SK-N-DZ (cell line): Measurements from ENCODE around the gene KLRF2.
A peak's percentile ranks its signal among the peaks of the same experiment; 100 is the strongest.

ENCODE experiments used
- DNase-seq: peaks from one replicate; pipeline ENCODE4 v3.0.0-alpha.2; 2015; ENCODE audit warnings: low spot score

KLRF2 gene

DNA sequence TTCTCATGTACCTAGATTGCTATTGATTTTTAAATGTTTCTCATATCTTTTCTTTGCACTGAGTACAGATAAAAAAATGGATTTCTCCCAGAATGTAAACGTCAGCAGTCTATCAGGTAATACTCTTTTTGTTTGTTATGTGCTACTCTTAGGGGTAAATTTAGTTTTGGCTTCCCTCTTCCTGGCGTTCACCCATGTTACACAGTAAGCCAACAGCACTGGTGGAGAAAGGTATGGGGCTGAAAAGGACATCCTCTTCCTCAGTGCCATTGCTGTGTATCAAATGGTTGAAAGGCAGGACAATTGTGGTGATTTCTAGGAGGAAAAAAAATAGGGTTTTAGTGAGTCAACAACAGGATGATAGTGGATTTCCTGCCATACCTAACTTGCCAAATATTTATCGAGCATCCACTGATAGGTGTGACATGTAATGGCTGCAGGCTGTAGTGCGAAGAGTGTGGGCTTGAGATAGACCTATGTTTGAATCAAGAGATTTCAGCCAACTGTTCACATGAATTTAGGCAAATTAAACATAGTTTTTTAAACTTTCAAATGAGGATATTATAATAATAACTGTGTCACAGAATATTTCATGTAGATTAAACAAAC lies 7.5 kb downstream of the KLRF2 start:
- no peak for DNase-seq

DNA sequence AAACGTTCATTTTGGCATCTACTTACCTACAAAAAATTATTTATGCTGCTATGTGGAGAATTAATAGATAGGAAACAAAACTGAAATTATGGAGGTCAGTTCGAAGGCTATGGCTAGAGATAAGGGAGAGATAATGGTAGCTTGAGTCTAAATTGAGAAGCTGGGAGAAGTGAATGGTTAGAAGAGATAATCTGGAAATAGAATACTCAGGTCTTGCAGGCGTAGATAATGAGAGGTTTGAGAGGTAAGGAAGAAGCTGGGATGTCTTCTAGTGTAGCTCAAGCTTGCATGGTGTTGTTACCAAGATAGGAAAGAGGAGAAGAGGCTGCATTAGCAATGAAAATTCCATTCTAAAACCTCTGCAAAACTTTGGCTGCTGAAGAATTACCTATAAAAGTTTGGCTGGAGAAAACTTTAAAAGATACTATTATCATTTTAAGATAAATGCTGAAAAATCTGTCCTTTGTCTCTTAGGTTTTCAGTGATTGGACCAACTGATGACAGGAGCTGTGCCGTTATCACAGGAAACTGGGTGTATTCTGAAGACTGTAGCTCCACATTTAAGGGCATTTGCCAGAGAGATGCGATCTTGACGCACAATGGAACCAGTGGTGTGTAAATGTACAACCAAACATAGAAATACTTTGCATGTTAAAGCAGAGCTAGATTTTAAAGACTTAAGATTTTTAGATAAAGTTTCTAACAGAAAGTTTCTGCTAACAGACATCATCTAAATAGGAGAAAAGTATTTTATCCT lies 14.1 kb downstream of the KLRF2 start:
- no peak for DNase-seq

DNA sequence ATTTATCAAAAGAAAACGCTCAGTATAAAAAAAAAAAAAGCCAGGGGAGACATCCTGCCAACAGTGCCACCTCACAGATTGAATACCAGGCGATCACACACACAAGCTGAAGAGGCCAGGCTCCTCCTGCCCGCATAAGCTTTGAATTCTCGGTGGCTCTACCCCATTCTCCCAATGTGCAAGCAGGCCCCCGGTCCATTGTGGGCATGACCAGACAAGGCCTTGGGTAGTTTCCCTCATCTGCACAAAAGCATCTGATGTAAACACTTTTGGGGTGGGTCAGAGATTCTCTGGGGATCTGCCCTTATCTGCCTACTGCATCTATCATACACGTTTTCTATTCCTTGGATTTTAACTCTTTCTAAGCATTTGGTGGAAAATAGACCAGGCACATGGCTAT lies 16.2 kb downstream of the KLRF2 start:
- DNase-seq: no peak

DNA sequence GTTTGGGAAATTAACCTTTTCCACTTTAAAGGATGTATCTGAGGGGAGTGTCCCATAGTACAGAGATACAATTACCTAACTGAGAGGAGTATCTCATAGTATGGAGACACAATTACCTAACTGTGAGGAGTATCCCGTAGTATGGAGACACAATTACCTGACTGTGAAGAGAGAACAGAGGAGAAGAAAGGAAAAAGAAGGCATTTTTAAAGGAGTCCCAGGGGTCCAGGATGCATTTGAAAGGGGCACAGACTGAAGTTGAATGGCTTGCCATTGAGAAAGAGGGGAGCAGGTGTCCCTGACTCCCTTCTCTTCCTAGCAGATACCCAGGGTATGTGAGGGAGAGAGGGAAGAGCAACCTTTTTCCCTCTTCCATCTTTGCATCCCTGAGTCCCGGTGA lies 17.9 kb downstream of the KLRF2 start:
- DNase-seq: no peak

DNA sequence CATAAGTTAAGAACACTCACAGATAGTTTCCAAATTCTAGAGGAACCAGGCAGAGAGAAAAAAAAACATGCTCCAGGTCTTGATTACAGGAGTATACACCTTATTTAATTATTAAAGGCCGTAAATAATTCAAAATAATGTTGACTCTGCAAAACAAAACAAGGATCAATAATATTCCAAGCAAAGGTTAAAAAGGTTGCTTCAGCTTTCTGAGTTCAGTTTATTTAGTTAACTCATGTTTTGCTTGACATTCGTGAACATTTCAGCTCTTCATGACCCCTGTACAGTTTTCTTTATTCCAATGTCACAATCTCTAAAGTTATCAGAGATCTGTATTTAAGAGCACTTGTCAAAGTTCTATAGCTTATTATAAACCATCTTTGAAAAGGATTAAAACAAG lies 19.6 kb downstream of the KLRF2 start:
- DNase-seq: no peak

DNA sequence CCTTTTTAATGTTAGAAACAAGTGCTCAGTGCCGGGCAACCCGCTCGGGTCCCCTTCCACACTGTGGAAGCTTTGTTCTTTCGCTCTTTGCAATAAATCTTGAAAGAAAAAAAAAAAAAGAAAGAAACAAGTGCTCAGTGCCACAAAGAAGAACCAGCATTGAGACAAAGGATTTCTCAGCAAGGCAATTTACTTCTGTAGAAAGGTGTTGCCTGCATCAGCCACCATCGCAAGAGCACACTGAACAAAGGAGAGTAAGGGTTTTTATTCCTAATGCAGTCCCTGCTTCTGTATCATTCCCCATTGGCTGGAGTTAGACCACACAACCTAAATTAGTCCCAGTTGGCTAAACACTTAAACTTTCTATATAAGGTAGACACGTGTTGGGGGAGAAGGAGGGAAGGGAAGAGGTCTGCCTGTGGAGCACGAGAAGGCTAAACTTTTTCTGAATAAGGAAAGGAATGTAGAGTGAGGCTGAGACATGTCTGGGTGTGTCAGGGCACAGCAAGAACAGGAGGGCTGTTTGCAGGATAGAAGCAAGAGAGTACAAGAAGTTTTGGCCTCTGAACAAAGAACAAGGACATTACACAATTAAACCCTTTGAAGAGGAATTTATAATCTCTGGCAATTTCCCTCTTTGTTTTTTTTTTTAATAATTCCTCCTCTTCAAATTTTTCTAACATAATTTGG lies 21.4 kb downstream of the KLRF2 start:
- no peak for DNase-seq

DNA sequence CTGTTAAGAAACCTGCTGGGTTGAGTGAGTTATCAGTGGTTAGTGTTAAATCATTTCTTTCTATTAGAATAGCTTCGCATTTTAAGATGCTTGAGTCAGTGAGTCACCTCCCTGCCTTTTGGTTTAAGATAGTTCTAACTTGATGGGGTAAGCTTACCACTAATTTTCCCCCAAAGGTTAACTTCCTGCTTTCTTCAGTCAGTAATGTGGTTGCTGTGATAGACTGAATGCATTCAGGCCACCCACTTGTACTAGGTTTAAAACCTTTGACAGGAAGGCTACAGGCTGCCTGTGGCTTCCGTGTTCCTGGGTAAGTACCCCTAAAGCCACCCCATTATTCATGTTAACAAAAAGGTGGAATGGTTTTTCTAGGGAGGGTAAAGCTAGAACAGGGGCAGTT lies 25.6 kb downstream of the KLRF2 start:
- no peak for DNase-seq

DNA sequence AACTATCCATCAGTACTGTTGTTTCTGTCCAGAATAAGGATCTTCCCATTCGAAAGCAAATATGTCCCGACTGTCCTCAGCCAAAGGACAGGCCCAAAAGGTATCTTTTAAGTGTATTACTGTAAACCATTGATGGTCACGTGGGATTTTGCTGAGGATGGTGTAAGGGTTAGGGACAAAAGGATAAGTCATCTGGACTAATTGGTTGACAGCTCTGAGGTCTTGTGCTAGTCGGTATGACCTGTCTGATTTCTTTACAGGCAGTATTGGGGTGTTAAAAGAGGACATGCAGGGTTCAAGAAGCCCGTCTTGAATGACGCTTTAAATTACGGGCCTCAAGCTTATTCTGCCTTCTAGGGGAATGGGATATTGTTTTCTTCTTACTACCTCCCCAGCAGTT lies 26.5 kb downstream of the KLRF2 start:
- DNase-seq: no peak

DNA sequence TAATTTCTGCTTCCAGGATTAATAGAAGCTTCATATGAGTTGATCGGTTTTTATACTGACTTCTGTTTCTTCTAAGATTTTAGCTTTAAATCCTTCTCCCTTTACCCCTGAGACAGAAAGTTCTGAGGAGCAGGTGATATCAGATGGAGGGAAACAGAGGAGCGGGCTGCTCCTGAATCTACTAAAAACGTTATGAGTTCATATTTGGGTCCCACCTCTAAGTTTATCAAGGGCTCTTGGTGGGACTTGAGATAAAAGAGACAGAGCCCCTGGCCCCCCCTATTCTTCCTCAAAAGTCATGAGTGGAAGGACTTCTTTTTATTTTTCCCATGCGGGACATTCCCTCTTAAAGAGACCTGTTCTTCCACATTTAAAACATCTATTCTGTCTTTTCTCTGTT lies 27.1 kb downstream of the KLRF2 start:
- DNase-seq: no peak

DNA sequence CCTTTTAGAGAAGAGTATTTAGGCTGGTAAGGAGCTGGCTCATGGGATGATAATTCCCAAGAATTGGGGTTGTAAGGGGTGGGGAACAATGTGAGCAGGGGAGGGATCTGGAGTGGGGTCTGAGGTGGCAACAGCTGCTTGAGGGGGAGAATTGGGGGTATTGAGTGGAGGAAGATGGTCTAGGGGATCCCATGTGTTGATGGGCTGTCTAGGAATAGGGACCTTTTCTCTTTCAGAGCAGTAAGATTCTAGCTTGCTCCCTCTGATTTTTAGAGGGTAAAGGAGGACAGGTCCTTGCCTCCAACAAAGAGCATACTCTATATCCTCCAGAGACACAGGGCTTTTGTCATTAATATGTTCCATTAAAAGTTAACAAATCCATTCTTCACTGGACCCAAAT lies 28.4 kb downstream of the KLRF2 start:
- no peak for DNase-seq

DNA sequence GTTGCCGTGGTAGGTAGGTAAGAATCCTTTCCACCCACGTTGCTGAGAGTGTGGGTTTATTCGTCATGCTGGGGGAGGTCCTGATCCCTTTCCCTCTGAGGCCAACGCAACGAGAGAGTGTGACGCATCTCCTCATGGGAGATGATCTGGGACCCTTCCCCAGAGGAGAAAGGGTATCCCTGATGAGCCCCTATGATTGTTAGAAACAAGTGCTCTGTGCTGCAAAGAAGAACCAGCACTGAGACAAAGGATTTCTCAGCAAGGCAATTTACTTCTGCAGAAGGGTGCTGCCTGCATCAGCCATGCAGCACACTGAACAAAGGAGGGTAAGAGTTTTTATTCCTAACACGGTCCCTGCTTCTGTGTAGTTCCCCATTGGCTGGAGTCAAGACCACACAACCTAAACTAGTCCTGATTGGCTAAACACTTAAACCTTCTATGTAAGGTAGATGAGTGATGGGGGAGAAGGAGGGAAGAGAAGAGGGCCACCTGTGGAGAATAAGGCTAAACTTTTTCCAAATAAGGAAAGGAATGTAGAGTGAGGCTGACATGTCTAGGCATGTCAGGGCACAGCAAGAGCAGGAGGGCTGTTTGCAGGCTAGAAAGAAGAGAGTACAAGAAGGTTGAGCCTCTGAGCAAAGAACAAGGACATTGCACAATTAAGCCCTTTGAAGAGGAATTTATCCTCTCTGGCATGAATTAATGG lies 29.6 kb downstream of the KLRF2 start:
- DNase-seq: no peak

DNA sequence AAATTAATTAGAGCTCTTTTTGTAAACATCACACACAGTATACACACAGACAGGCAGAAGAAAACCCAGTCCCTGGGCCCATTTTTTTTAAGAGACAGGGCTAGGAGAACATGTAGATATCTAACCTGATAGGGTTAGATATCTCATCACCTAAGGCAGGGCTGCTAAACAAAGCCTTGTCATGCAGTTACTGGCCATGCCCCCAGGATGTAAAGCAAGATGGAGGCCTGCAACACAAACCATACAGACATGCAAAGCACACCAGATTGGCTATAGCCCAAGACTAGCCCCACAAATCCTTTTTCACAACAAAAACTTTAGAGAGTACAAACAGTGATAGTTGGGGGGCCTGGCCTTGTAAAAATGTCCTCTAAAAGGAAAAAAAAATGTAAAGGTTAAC lies 30.4 kb downstream of the KLRF2 start:
- DNase-seq: no peak

DNA sequence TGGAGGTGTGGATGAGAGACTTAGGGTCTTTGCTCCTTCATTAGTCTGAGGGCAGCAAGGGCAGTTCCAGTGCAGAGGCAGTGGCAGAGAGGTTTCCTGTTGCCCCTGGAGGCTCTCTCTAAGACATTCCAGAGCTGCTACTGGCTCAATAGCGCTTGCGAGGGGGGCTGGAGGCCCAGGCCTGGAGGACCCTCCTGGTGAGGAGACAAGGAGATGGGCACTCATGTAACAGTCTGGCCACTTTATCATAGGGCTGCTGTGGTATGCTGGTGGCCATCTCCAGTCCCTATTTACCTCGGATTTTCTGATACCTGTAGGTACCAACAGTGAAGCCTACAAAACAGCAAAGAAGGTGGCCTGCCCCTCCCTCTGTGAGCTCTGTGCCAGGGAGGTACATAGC lies 38.2 kb downstream of the KLRF2 start:
- no peak for DNase-seq

DNA sequence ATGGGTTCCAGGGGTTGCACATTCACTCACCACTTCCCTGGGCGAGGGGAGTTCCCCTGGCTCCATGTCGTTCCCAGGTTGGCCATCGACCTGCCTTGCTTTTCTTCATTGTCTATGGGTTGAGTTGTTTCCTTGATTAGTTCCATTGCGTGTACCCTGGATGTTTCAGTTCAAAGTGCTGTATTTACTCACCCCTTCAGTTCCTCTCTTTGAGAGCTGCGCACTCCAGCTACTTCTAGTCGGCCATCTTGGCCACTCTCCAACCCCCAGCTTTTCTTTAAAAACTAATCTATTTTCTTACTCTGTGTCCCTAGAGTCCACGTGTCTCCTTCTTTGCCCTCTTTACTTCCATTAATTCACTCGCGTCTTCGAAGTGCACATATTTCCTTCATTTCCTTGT lies 39.2 kb downstream of the KLRF2 start:
- no peak for DNase-seq

DNA sequence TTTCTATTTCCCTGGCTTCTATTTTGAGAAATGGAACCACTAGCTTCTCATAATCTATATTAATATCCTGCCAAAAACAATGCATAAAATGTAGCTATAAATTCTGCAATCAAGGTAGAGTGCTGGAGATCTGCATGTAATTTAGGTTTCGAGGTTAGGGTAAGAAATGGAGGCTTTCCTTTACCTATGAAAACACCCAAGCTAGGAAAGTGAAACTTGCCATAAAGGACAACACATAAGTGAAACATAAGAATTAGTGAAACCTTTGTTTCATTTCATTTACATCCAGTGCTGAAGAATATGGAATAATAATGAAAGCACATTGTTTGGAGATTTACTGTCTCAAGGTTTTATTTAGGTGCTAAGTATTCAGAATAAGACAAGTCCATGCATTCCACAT lies 41.1 kb downstream of the KLRF2 start:
- DNase-seq: no peak

DNA sequence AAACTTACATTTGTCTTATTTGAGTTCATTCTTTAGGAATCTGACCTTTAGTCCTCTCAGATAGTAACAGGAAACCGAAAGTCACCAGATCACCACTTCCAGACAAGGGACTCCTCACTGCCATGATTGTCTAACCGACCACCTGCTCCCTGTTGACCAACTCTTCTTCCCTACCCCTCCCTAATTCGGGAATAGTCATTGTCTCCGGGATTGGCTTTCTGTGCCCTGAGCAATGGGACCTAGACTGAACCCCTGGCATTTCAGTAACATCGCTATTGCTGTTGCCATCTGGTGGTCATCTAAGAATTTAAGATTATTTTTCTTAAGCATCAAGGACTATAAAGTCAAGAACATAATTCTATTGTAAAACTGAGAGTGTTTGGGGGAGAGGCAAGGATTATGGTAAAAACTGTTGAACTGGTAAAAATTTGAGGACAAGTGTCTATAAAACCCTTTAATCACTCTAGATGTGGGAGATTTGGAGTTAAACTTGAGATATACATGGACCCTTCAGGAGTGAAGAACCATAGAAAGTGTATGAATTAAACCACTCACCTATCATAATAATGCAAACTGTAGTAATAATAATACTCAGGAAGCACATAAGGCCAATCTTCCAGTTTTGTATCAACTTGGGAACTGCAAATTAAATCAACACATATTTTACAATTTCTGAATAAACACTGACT lies 44.6 kb downstream of the KLRF2 start:
- DNase-seq: peak; percentile 10

DNA sequence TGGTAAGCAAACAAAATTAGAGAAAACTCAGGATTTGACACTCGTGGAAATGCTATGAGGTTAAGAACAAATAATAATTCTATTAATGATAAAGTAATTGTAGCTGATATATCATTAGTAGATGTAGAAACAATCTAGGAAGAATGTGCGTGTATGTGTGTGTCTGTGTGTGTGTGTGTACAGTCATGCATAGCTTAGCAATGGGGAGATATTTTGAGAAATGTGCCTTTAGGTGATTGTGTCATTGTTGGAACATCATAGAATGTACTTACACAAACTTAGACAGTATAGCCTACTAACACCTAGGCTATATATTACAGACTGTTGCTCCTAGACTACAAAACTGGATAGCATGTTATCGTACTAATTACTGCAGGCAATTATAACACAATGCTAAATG lies 45.6 kb downstream of the KLRF2 start:
- DNase-seq: no peak

DNA sequence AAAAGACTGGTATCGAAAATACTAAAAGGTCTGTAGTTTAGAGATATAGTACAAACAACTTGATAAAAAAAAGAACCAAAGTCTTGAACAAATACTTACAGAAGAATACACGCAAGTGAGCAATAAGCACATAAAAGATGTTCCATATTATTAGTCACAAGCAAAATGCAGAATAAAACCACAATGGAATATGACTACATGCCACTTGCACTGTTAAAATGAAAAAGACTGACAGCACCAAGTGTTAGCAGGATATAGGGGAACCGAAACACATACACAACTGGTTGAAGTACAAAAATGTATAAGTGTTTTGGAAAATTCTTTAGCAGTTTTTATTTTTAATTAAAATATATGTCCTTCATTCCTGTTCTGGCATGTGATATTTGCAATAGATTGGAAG lies 47.3 kb downstream of the KLRF2 start:
- DNase-seq: no peak

DNA sequence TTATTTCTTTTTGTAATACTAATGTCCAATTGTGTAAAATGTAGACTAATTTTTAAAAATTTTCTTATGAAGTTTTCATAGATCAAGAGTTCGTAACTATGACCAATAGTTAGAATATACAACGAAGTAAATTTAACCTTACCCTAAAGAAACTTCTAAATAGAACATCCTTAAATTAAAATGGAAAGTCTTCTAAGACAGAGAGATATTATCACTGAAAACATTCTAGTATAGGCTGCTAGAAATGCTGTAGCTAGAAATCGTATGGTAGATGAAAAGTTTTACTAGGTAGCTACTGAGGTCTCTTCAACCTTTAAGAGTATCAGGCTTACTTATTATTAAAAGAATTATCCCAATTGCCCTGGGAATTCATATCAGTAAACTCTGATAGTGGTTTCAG lies 50.0 kb downstream of the KLRF2 start:
- DNase-seq: no peak

DNA sequence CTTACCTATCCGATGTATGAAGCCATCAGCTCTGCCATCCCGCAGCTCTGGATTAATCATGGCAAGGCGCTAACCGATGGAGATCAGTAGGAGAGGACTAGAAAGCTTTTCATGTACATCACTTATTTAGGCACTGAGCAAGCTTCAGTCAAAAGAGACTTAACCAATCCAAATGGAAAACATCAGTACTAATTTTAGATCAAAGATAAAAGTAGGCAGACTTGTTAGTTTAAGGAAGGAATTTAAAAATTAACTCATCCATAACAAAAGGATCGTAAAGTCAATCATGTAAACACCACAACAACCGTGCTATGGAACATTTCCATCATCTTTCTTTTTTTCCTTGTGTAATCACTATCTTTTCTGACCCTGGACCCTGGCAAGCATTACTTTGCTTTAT lies 51.0 kb downstream of the KLRF2 start, which contains the start of gene CLEC2A:
Gene CLEC2A, minus strand, starts transcription at position 101 of the 400 bp plus-strand sequence. Its CDS starts 41 bp downstream, at position 60.
- no peak for DNase-seq

DNA sequence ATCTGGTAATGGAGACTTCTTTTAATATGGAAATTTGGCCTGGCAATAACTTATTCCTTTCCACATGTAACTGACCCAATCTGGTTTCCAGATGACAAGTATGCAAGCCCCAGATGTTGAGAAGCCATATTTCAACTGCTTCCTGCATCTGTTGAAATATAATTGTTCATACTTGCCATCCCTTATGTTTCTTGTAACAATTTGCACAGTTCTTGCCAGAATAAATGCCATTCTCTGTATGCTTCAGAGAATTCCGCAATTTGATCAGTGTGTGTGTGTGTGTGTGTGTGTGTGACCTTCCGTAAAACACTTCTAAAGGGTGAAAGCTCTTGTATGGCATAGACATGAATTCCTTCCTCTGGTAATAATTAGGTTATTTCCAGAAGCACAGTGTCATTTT lies 52.7 kb downstream of the KLRF2 start:
- DNase-seq: no peak

DNA sequence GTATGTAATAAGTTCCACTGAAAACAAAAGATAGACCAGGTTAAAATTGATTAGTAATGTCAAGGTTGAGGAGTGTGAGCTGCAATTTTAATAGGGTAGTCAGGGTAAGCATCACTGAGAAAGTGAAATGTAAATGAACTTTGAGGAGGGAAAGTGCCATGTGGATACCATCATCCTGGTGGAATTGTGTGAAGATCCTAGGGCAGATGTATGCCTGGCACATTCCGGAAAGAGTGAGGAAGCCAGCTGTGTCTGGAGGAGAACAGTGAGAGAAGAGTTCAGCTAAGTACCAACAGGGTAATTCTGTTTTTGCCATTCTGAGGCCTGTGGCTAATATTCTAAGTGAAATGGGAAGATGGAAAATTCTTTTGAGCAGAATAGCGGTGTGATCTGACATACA lies 53.7 kb downstream of the KLRF2 start:
- DNase-seq: no peak
